HTERT RPE-1 (cell line): ENCODE measurements around the gene CD82.

Source experiments
- in situ Hi-C: fragments of 300-500 bp; cut with MboI; formaldehyde crosslinking; loops from 4 replicates; pipeline ENCODE4 v1.14.3; 2020; ENCODE audit warnings: low sequenced_read_pairs

CD82 gene

GRCh38 chr11:44574610-44575287 lies 9.3 kb downstream of the CD82 start:
- in situ Hi-C loops: no loop called here

- in situ Hi-C loops: no loop called here
These were observed 9.8 kb downstream of the CD82 start for GRCh38 chr11:44575288-44575672.

GRCh38 chr11:44575962-44576361 lies 10.5 kb downstream of the CD82 start:
- in situ Hi-C loops: no loop called here

- in situ Hi-C loops: no loop called here
These were observed 11.2 kb downstream of the CD82 start for GRCh38 chr11:44576656-44577055.

- in situ Hi-C loops: no loop called here
These were observed 11.9 kb downstream of the CD82 start for GRCh38 chr11:44577231-44577830.

- in situ Hi-C loops: no loop called here
These were observed 12.8 kb downstream of the CD82 start for GRCh38 chr11:44578279-44578678.

- in situ Hi-C loops: no loop called here
These were observed 13.9 kb downstream of the CD82 start for GRCh38 chr11:44579302-44579761.

GRCh38 chr11:44580701-44581100 lies 15.2 kb downstream of the CD82 start:
- in situ Hi-C loops: no loop called here

GRCh38 chr11:44581246-44581645 lies 15.8 kb downstream of the CD82 start:
- in situ Hi-C loops: no loop called here

- in situ Hi-C loops: no loop called here
These were observed 17.3 kb downstream of the CD82 start for GRCh38 chr11:44582641-44583352.

- in situ Hi-C loops: no loop called here
These were observed 17.8 kb downstream of the CD82 start for GRCh38 chr11:44583353-44583669.

GRCh38 chr11:44585421-44585820 lies 20.0 kb downstream of the CD82 start:
- in situ Hi-C loops: no loop called here

GRCh38 chr11:44589301-44589700 lies 23.8 kb downstream of the CD82 start:
- in situ Hi-C loops: no loop called here

GRCh38 chr11:44590769-44591168 lies 25.3 kb downstream of the CD82 start:
- in situ Hi-C loops: no loop called here

- in situ Hi-C loops: no loop called here
These were observed 26.1 kb downstream of the CD82 start for GRCh38 chr11:44591557-44591956.

GRCh38 chr11:44592125-44592940 lies 26.9 kb downstream of the CD82 start:
- in situ Hi-C loops: no loop called here

GRCh38 chr11:44593251-44593650 lies 27.8 kb downstream of the CD82 start:
- in situ Hi-C loops: no loop called here

- in situ Hi-C loops: no loop called here
These were observed 29.5 kb downstream of the CD82 start for GRCh38 chr11:44595006-44595405.

- in situ Hi-C loops: no loop called here
These were observed 30.5 kb downstream of the CD82 start for GRCh38 chr11:44595964-44596381.

- in situ Hi-C loops: no loop called here
These were observed 31.2 kb downstream of the CD82 start for GRCh38 chr11:44596525-44597276.
